SK-N-SH treated with all-trans-retinoic acid at 6 μM for 48 hours (cell line): Measurements from ENCODE around the gene HLA-DPB1.

Experiments used
- ARNTL ChIP-seq: fragments of 450-650 bp; formaldehyde crosslinking; IDR thresholded peaks from 2 replicates; pipeline ENCODE4 v1.5.0; 2020; ENCODE audit warnings: low read depth, mild to moderate bottlenecking, moderate library complexity, borderline replicate concordance
- BACH2 ChIP-seq: fragments of 250-450 bp; sonication (Bioruptor Pico); IDR thresholded peaks from 2 replicates; pipeline ENCODE4 v1.9.0; 2021; ENCODE audit warnings: mild to moderate bottlenecking, borderline replicate concordance
- CSDC2 ChIP-seq: fragments of 250-450 bp; sonication (Bioruptor Pico); IDR thresholded peaks from 2 replicates; pipeline ENCODE4 v1.5.0; 2020; ENCODE audit warnings: mild to moderate bottlenecking, moderate library complexity
- ESRRG ChIP-seq: fragments of 250-450 bp; sonication (Bioruptor Pico); IDR thresholded peaks from 2 replicates; pipeline ENCODE4 v1.6.1; 2021; ENCODE audit warnings: mild to moderate bottlenecking
- OSR1 ChIP-seq: fragments of 250-450 bp; sonication (Bioruptor Pico); IDR thresholded peaks from 2 replicates; pipeline ENCODE4 v1.8.0; 2022; ENCODE audit warnings: moderate library complexity, mild to moderate bottlenecking, inconsistent platforms
- POU6F1 ChIP-seq: fragments of 250-450 bp; sonication (Bioruptor Pico); IDR thresholded peaks from 2 replicates; pipeline ENCODE4 v1.8.0; 2021; ENCODE audit warnings: low read depth, mild to moderate bottlenecking, moderate library complexity, borderline replicate concordance
- SNAI2 ChIP-seq: fragments of 250-450 bp; sonication (Bioruptor Pico); IDR thresholded peaks from 2 replicates; pipeline ENCODE4 v1.5.0; 2020; ENCODE audit warnings: mild to moderate bottlenecking, moderate library complexity
- TCF4 ChIP-seq: fragments of 250-450 bp; sonication (Bioruptor Pico); IDR thresholded peaks from 2 replicates; pipeline ENCODE4 v1.8.0; 2021; ENCODE audit warnings: mild to moderate bottlenecking, moderate library complexity, borderline replicate concordance
- TSHZ2 ChIP-seq: fragments of 250-450 bp; sonication (Bioruptor Pico); IDR thresholded peaks from 2 replicates; pipeline ENCODE4 v1.5.0; 2020; ENCODE audit warnings: mild to moderate bottlenecking, moderate library complexity
- ZFP3 ChIP-seq: fragments of 250-450 bp; sonication (Bioruptor Pico); IDR thresholded peaks from 2 replicates; pipeline ENCODE4 v1.5.0; 2020; ENCODE audit warnings: mild to moderate bottlenecking, moderate library complexity
- TF ChIP-seq, protein P1 (sequence below): fragments of 250-450 bp; sonication (Bioruptor Pico); IDR thresholded peaks from 2 replicates; pipeline ENCODE4 v1.8.0; 2020; ENCODE audit warnings: mild to moderate bottlenecking, moderate library complexity, borderline replicate concordance
- TF ChIP-seq, protein P2 (sequence below): fragments of 250-450 bp; sonication (Bioruptor Pico); IDR thresholded peaks from 2 replicates; pipeline ENCODE4 v1.5.1; 2020; ENCODE audit warnings: low read depth, mild to moderate bottlenecking, moderate library complexity

DNA sequence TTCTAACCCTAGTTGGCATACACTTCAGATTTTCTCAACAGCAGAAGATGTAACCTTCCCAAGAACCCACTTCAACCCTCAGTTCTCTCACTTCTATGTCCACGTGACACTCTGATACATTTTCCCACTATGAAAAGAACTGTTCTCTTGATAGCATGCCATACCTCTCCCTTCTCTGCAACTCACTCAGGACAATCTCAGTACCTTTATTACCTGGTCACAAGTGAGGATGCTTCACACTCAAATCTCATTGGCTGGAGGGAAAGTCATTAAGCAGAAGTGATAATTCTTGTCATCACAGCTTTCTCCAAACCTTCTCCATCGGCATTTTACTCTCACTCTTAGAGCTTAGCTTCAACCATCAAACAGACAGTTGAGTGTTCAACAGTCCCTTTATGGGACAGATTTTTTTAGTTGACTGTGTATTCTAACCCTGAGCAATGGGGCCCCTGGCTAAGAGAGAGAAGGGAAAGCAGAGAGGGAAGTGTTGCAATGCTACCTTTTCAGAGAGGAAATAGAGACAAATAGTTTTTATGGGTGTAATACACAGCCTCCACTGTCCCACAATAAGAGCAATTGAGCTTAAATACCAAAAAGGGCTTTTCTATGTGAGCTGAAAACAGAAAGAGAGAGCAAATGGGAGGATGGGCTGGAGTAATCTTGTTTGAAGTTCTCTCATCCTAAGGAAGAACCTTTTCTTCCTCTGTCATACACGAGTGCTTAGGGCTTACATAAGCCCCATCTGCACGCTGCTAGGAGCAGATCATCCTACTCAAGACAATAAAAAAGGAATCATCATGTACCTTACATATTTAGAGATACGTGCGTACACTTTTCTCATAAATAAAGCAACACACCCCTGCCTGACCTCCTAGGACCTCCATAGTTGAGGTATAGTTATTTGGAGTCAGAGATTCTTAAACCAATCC is 18.3 kb upstream of the HLA-DPB1 start:
- no peak for TF ChIP-seq SNAI2 (CRISPR knock-in tag)
- no peak for TF ChIP-seq ARNTL (CRISPR knock-in tag)
- no peak for TF ChIP-seq TSHZ2 (CRISPR knock-in tag)
- no peak for TF ChIP-seq TCF4
- TF ChIP-seq ZFP3 (CRISPR knock-in tag), result no peak
- TF ChIP-seq POU6F1, result no peak
- TF ChIP-seq, protein P1, sequence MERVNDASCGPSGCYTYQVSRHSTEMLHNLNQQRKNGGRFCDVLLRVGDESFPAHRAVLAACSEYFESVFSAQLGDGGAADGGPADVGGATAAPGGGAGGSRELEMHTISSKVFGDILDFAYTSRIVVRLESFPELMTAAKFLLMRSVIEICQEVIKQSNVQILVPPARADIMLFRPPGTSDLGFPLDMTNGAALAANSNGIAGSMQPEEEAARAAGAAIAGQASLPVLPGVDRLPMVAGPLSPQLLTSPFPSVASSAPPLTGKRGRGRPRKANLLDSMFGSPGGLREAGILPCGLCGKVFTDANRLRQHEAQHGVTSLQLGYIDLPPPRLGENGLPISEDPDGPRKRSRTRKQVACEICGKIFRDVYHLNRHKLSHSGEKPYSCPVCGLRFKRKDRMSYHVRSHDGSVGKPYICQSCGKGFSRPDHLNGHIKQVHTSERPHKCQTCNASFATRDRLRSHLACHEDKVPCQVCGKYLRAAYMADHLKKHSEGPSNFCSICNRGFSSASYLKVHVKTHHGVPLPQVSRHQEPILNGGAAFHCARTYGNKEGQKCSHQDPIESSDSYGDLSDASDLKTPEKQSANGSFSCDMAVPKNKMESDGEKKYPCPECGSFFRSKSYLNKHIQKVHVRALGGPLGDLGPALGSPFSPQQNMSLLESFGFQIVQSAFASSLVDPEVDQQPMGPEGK (CRISPR knock-in tag), result no peak
- TF ChIP-seq OSR1 (CRISPR knock-in tag), result no peak
- TF ChIP-seq, protein P2, sequence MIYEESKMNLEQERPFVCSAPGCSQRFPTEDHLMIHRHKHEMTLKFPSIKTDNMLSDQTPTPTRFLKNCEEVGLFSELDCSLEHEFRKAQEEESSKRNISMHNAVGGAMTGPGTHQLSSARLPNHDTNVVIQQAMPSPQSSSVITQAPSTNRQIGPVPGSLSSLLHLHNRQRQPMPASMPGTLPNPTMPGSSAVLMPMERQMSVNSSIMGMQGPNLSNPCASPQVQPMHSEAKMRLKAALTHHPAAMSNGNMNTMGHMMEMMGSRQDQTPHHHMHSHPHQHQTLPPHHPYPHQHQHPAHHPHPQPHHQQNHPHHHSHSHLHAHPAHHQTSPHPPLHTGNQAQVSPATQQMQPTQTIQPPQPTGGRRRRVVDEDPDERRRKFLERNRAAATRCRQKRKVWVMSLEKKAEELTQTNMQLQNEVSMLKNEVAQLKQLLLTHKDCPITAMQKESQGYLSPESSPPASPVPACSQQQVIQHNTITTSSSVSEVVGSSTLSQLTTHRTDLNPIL (CRISPR knock-in tag), result no peak
- no peak for TF ChIP-seq ESRRG (CRISPR knock-in tag)
- no peak for TF ChIP-seq CSDC2 (CRISPR knock-in tag)
- TF ChIP-seq BACH2 (CRISPR knock-in tag), result no peak
